Measurements from ENCODE around the gene PLA2G3. TPM values are rescaled to one million over a fixed set of nuclear protein-coding genes. Genes with fewer than 3 reads are reported as not detected.

Gene PLA2G3
- total and polyA plus RNA-seq, 2 experiments from 2014 or later, result 18.0 to 34.5 TPM

GRCh38 chr22:31100762-31101525, 39.4 kb downstream of the PLA2G3 start:
- Mint-ChIP-seq H3K4me3 (no peak overlapping the region), H3K27me3 (ENCODE audit: insufficient read depth, low read depth, poor library complexity) (peaks cover 30% of the 10 kb centered on the region), H3K36me3 (ENCODE audit: low read depth) (no peaks in the 10 kb centered on the region; the same call in 2 of the 3 replicates)

More at GRCh38 chr22:31100762-31101525, 39.4 kb downstream of the PLA2G3 start:
- H3K9me2 ChIP-seq (ENCODE audit: insufficient read depth), result no peaks in the 10 kb centered on the region
- H2AFZ ChIP-seq, result no peak overlapping the region
- DNase-seq (ENCODE audit: low spot score), result no peak
- peaks cover 6% of the 10 kb centered on the region; the same call in 1 of the 2 replicates for H4K20me1 ChIP-seq (replicated peaks; ENCODE audit: insufficient read depth)
- H3K27me3 ChIP-seq (ENCODE audit: insufficient read depth), result peaks cover 9% of the 10 kb centered on the region
- no peaks in the 10 kb centered on the region for H3K36me3 ChIP-seq (ENCODE audit: insufficient read depth)
- no peaks in the 10 kb centered on the region for H3K79me2 ChIP-seq (replicated peaks; ENCODE audit: insufficient read depth)
- no peak for TF ChIP-seq ZNF114 (CRISPR knock-in tag; IDR thresholded peaks at IDR 0.05)
- TF ChIP-seq REST (IDR thresholded peaks at IDR 0.05; ENCODE audit: unreplicated experiment), result no peak
- TF ChIP-seq JUNB (IDR thresholded peaks at IDR 0.05; ENCODE audit: unreplicated experiment), result no peak
- no peak for TF ChIP-seq CTCF (conservative IDR thresholded peaks at IDR 0.05; ENCODE audit: low read depth in 2 of 2)
- no peak for TF ChIP-seq POLR2AphosphoS5 (IDR thresholded peaks at IDR 0.05; ENCODE audit: low read depth)
- TF ChIP-seq NANOG (IDR thresholded peaks at IDR 0.05; ENCODE audit: borderline replicate concordance), result no peak
- no peak for TF ChIP-seq EZH2 (IDR thresholded peaks at IDR 0.05; ENCODE audit: low read depth, unreplicated experiment)
- TF ChIP-seq EZH2phosphoT487 (IDR thresholded peaks at IDR 0.05; ENCODE audit: unreplicated experiment), result no peak
- no peak for TF ChIP-seq ZNF462 (CRISPR knock-in tag; IDR thresholded peaks at IDR 0.05)
- no peak for TF ChIP-seq STAT1 (IDR thresholded peaks at IDR 0.05; ENCODE audit: unreplicated experiment)
- TF ChIP-seq ZNF331 (CRISPR knock-in tag; IDR thresholded peaks at IDR 0.05; ENCODE audit: low read depth), result no peak
- TF ChIP-seq ETS1 (IDR thresholded peaks at IDR 0.05), result no peak
- no peak for TF ChIP-seq CREB1 (CRISPR knock-in tag; IDR thresholded peaks at IDR 0.05; ENCODE audit: low read depth)
- no peak overlapping the region for H3K4me2 ChIP-seq
- H3K4me1 Mint-ChIP-seq, result peaks cover 21% of the 10 kb centered on the region
- peaks cover 11% of the 10 kb centered on the region; the same call in 1 of the 2 replicates for H3F3A ChIP-seq (replicated peaks; ENCODE audit: low read depth)
- no peak overlapping the region for H3K27ac ChIP-seq (ENCODE audit: low read depth)
- no peaks in the 10 kb centered on the region for H3K9me3 Mint-ChIP-seq
- no peak overlapping the region for H3K27ac Mint-ChIP-seq
- peaks cover 22% of the 10 kb centered on the region for H3K4me1 ChIP-seq (ENCODE audit: insufficient read depth)
- no peak for ATAC-seq
- no peak overlapping the region for H3K4me3 ChIP-seq

Measured in GM23338 (cell line).